HG02588 (cell line): ENCODE results near the gene CIAO2A.
"Not testable (repeated sequence)": the region's sequence is repeated elsewhere in the genome, so short reads cannot be mapped to it uniquely, and the experiment has no call there.

ENCODE experiments used
- ATAC-seq: cut with Tn5 transposase; IDR thresholded peaks from one replicate; pipeline ENCODE4 v1.9.1; 2021; ENCODE audit warnings: mild to moderate bottlenecking, moderate library complexity; ENCODE audit not compliant: unreplicated experiment

Gene CIAO2A

GRCh38 chr15:64093627-64094417 is at the start of gene CIAO2A:
Gene CIAO2A (minus strand): TSS chr15:64093838. CDS start chr15:64093768, 70 bp downstream.
- ATAC-seq = peak; percentile 67

GRCh38 chr15:64143276-64143675 is 49.6 kb upstream of the CIAO2A start:
- ATAC-seq = no peak

GRCh38 chr15:64141798-64142512 is 48.3 kb upstream of the CIAO2A start:
- no peak for ATAC-seq

GRCh38 chr15:64138331-64138941 is 44.8 kb upstream of the CIAO2A start:
- no peak for ATAC-seq

- ATAC-seq = no peak
Measured at GRCh38 chr15:64137226-64137833, 43.7 kb upstream of the CIAO2A start.

- ATAC-seq = no peak
Measured at GRCh38 chr15:64136347-64136746, 42.7 kb upstream of the CIAO2A start.

- ATAC-seq = no peak
Measured at GRCh38 chr15:64134345-64134829, 40.7 kb upstream of the CIAO2A start.

GRCh38 chr15:64133623-64134344 is 40.1 kb upstream of the CIAO2A start:
- ATAC-seq = no peak

GRCh38 chr15:64132217-64132616 is 38.6 kb upstream of the CIAO2A start:
- ATAC-seq = no peak

- no peak for ATAC-seq
Measured at GRCh38 chr15:64131547-64131946, 37.9 kb upstream of the CIAO2A start.

- ATAC-seq = no peak
Measured at GRCh38 chr15:64130159-64130558, 36.5 kb upstream of the CIAO2A start.

- no peak for ATAC-seq
Measured at GRCh38 chr15:64127521-64128270, 34.1 kb upstream of the CIAO2A start.

GRCh38 chr15:64125978-64126377 is 32.3 kb upstream of the CIAO2A start:
- ATAC-seq = no peak

GRCh38 chr15:64122936-64123351 is 29.3 kb upstream of the CIAO2A start:
- no peak for ATAC-seq

- ATAC-seq = no peak
Measured at GRCh38 chr15:64122444-64122843, 28.8 kb upstream of the CIAO2A start.

- ATAC-seq = no peak
Measured at GRCh38 chr15:64121614-64122013, 28.0 kb upstream of the CIAO2A start.

GRCh38 chr15:64120322-64120721 is 26.7 kb upstream of the CIAO2A start:
- not testable (repeated sequence) for ATAC-seq

GRCh38 chr15:64117759-64118487 is 24.3 kb upstream of the CIAO2A start:
- ATAC-seq = no peak

- no peak for ATAC-seq
Measured at GRCh38 chr15:64112904-64113303, 19.3 kb upstream of the CIAO2A start.
